Dermis blood vessel endothelial cell (primary cell): ENCODE measurements around the gene NFATC3. TPM values are rescaled to one million over a fixed set of nuclear protein-coding genes. Genes with fewer than 3 reads are reported as not detected.

Source experiments
- DNase-seq: peaks from one replicate; pipeline ENCODE4 v3.0.0; 2010
- total RNA-seq: library from RNA; depleted of rRNA; stranded (reverse); fragments of >200 nt; gene quantifications from 2 replicates; pipeline ENCODE4 v1.2.3, GENCODE V29; 2014

Gene NFATC3
- total RNA-seq: 14.1 and 31.6 TPM in 2 replicates

- peak; percentile 98 for DNase-seq
These were observed at the start of gene NFATC3 for GRCh38 chr16:68085259-68086071. Gene NFATC3, plus strand, starts transcription at chr16:68085370. Its CDS starts 312 bp downstream, at chr16:68085682.

DNA sequence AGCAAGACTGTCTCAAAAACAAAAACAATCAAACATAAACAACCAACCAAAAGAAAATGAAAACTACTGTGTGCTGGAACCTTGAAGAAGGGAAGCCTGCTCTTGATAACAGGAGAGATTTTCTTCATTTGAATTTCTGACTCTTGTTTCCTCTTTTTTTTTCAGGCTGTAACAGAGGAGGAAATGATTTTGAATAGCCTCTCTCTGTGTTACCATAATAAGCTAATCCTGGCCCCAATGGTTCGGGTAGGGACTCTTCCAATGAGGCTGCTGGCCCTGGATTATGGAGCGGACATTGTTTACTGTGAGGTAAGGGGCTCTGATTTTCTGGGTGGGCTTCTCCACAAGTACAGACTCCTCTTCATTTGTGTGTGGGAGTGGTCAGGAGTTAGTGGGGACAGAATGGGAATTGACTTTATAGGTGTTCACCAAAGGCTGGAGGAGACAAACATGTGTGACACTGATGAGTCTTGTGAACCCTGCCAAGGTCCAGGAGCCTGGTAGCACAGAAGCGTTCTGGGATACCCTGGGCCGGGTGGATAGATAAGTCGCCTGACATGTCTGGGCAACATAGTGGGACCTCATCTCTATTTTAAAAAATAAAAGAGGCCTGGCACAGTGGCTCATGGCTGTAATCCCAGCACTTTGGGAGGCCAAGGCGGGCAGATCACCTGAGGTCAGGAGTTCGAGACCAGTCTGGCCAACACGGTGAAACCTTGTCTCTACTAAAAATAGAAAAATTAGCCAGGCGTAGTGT, 47.2 kb upstream of the NFATC3 start:
- DNase-seq: no peak

DNA sequence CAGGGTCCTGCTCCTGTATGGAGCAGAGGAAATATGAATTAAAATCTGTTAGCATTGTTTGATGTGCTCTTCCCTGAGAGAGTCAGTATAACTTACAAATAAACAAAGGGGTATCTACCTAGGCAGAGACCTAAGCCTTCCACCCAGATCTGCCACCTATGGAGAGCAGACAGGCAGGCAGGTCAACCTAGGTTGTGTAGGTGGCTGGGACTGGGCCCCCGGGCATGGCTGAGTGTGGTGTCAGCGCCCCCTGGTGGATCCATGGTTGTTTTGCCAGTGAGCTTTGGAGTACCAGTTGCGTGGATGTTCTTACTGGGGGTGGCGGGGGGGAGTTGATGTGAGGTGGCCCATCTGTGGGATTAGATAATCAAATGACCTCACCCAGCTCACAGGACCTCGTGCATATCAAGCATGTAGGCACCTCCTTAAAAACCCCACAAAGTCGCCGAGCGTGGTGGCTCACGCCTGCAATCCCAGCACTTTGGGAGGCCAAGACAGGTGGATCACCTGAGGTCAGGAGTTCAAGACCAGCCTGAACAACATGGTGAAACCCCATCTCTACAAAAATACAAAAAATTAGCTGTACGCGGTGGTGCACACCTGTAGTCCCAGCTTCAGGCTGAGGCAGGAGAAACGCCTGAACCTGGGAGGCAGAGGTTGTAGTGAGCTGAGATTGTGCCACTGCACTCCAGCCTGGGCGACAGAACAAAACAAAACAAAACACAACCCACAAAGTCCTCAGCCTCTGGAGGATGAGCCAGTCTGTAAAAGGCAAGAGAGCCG, 44.5 kb upstream of the NFATC3 start:
- DNase-seq: peak; percentile 89

- no peak for DNase-seq
These were observed 43.4 kb upstream of the NFATC3 start for GRCh38 chr16:68041783-68042182.

DNA sequence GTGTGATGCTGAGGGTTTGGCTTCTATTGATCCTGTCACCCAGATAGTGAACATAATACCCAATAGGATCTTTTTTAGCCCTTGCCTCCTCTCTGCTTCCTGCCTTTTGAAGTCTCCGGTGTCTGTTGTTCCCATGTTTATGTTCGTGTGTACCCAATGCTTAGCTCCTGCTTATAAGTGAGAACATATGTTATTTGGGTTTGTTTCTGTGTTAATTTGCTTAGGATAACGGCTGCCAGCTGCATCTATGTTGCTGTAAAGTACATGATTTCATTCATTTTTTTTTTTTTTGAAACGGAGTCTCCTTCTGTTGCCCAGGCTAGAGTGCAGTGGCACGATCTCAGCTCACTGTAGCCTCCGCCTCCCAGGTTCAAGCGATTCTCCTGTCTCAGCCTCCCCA, 39.1 kb upstream of the NFATC3 start:
- no peak for DNase-seq

DNA sequence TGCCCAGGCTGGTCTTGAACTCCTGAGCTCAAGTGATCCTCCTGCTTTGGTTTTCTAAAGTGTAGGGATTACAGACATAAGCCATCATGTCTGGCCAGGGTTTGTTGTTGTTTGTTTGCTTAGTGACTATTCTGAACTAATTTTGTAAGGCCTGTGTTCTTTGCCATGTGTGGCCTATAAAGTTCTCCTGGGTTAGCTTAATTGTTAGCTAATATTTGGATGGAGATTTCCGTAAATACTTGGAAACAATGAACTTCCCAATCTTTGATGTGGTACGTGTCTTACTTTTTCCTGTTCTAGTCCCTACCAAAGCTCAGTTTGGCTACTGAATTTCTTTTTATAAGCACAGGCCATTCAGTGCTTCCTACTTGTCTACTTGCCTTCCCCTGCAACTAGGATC, 37.2 kb upstream of the NFATC3 start:
- peak; percentile 16 for DNase-seq

- DNase-seq: no peak
These were observed 35.7 kb upstream of the NFATC3 start for GRCh38 chr16:68049449-68049848.

- no peak for DNase-seq
These were observed 29.8 kb upstream of the NFATC3 start for GRCh38 chr16:68055395-68055794.

DNA sequence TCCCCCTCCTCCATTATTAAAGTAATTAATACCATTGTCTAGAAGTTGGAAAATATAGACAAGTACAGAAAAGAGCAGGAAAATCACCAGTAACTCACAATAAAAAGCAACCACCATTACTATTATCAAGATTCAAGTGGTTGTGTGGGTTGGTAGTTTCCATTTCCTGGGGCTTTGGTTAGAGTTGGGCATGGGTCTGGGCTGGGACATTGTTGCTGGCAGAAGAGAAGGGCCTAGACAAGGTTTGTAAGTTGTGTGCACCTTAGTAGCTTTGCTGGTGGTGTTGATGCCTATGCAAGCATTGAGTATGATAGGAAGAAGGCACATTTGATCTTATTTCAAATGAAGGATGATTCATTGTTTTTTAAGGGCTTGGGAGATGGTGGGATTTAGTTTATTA, 25.4 kb upstream of the NFATC3 start:
- no peak for DNase-seq

DNA sequence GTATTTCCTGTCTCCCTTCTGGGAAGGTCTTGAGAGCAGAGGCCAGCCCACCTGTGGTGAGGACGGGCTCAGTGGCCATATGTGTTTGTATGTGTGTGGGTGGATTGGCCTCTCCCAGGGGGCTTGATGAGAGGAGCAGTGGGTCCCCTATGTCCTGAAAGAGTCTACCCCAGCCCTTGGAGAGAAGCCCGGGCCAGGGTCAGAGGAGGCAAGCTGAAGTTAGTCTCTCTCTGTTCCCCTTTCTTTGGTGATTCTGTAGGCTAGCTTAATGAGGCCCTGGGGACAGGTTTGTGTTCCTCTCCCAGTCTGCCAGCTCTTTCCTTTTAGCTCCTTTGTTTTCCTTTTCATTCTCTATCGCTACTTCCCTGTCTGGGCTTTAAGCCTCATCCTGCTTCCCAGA, 23.8 kb upstream of the NFATC3 start:
- DNase-seq: no peak

GRCh38 chr16:68062910-68063393, 22.2 kb upstream of the NFATC3 start:
- DNase-seq: no peak

- DNase-seq: peak; percentile 84
These were observed 20.3 kb upstream of the NFATC3 start for GRCh38 chr16:68064791-68065365.

DNA sequence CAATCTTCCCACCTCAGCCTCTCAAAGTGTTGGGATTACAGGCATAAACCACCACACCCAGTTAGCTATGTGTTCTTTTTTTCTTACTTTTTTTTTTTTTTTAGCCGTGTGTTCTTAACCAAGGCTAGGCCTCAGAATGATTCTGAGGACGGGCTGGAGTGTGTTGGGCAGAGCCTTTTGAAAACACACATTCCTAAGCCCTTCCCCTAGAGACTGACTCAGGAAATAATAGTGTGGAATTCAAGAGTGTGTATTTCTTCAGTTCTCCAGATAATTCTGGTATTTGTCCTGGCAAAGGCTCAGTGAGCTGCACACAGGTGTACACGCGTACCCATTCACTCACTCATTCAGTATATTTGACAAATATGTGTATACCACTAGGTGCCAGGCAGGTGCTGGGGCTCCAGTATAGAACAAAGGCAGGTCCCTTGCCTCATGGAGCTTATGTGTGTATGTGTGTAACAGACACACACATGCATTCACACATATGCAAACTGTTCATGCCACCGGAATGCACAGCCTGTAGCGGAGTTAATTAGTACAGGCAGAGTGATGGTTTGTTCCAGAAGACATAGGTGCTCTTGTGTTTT, 19.4 kb upstream of the NFATC3 start:
- DNase-seq: peak; percentile 68

DNA sequence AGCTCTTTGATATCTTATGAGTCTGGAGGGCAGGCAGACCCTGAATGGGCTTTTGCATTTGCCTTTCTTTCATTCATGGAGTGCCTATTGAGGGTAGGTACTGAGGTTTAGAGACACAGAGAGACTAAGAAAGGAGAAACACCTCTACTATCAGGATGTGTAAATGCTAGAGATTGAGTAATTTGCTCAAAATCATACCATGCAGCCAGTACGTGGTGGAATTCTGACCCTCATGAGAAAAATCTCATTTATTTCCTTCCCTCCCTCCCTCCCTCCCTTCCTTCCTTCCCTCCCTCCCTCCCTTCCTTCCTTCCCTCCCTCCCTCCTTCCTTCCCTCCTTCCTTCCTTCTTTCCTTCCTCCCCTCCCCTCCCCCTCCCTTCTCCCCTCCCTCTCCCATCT, 18.4 kb upstream of the NFATC3 start:
- DNase-seq: no peak

- DNase-seq: no peak
These were observed 16.2 kb upstream of the NFATC3 start for GRCh38 chr16:68068926-68069325.

DNA sequence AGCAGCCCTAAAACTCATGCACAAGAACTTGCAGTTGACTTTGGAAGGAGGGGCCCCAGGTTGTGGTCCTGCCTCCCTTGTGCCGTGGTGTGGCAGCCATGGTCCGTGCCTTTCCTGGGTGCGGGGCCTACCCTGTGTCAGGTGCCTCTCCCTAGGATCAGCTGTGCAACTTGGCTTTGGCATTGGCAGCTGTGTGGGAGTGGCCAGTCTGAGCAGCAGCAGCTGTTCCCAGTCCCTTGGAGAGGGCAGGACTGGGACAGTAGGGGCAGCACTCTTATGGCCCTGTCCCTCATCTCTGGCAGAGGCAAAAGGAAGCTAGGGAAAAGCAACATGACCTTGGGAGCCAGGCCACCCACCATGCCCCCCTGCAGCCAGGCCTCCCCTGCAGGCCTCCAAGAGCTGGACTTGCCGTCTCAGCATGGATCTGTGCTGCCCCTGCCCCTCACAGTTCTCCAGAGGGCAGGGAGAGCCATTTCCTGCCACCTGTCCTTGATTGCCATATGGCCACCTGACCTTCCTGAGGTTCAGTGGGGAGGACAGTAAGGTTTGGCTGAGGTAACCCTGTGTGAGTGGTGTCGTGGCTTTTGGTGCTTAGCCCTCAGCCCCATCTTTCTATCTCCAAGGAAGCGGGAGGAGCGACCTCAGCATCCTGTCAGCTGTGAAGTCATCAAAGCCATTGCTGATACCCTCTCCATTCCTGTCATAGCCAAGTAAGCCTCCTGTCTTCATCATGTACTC, 15.5 kb upstream of the NFATC3 start:
- DNase-seq: no peak

- no peak for DNase-seq
These were observed 14.9 kb upstream of the NFATC3 start for GRCh38 chr16:68070249-68070730.

DNA sequence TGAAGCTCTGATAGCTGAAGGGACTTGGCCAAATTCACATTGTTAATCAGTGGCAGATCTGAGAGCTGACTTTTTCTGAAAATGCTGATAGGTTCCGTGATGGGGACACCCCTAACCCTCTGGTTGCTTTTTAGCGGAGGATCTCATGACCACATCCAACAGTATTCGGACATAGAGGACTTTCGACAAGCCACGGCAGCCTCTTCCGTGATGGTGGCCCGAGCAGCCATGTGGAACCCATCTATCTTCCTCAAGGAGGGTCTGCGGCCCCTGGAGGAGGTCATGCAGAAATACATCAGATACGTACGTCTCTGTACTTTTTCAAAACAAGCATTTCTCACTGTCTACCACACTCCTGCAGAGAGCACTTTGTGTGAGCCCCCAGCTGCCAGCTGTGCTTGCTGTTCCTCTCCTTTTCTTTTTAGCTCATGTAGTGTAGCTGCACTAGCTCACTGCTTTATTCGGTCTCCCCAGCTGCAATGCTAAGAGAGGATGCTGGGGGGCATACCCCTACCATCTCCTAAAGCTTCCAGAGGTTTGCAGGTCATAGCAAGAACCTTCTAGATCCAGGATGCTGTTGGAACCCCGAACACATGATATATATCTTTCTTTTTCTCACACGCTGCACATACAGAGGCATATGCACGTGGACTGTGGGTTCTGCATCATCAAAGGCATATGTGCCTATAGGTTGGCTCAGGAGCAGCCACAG, 14.2 kb upstream of the NFATC3 start:
- DNase-seq: no peak

GRCh38 chr16:68071518-68071901, 13.7 kb upstream of the NFATC3 start:
- no peak for DNase-seq

DNA sequence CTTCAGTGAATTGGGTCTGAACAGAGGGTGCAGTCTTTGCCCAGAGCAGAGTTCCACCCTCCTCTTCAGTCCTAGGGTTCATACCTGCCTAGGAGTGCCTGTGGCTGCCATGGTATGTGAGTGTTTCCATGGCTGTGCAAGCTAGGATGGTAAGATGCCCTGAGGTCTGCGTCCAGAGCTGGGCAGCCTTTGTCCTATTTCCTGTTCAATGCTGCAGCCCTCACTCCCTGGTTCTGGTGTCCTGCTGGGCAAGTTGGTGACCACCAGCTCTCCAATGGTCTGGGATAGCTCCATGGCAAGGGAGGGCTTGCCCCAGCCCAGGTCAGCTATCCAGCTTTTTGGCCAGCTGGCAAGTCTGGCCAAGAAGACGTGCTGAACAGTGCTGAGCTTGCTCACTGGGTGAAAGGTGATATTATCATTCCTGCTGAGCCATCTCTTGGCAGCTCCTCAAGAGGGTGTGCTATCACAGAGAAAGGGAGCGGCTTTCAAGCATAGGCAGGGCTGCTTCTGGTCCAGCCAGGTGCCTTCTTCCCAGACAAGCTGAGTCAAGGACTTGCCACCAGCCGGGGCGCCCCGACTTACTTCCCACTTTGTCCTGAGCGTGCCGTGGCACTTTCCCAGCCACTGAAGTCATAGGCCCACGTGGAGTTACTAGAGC, 13.0 kb upstream of the NFATC3 start:
- no peak for DNase-seq
